Heart left ventricle (tissue), 16 donors: ENCODE data around the gene DLGAP1. TPM values are rescaled to one million over a fixed set of nuclear protein-coding genes. Genes with fewer than 3 reads are reported as not detected.

Experiments used
- ATAC-seq, 4 donors: fragments of 200-7000 bp; cut with Tn5 transposase; one replicate each; pipeline ENCODE4 v1.9.1; 2020 to 2022; ENCODE audit warnings: moderate library complexity in 4 of 4, mild to moderate bottlenecking in 3 of 4, moderate number of reproducible peaks in 1 of 4
- DNase-seq, 5 donors: peaks; one replicate each; pipeline ENCODE4 v3.0.0-alpha.2; 2020
- H3K27ac ChIP-seq, 12 donors: fragments of 200-600 bp; sonication (generic) in 4 of 12; one replicate each; pipeline versions ENCODE4 v1.5.0 to v1.8.0; 2016 to 2022; ENCODE audit warnings: mild to moderate bottlenecking in 2 of 12
- H3K27me3 ChIP-seq, 9 donors: fragments of 200-600 bp; sonication (generic) in 2 of 9; one replicate each; pipeline versions ENCODE4 v1.5.1 to v1.8.0; 2016 to 2022; ENCODE audit warnings: mild to moderate bottlenecking in 3 of 9
- H3K36me3 ChIP-seq, 9 donors: fragments of 200-600 bp; sonication (generic) in 2 of 9; one replicate each; pipeline versions ENCODE4 v1.5.0 to v1.8.0; 2018 to 2022; ENCODE audit warnings: mild to moderate bottlenecking in 2 of 9
- H3K4me1 ChIP-seq, 12 donors: fragments of 200-600 bp; sonication (generic) in 4 of 12; one replicate each; pipeline versions ENCODE4 v1.5.0 to v1.8.0; 2016 to 2022; ENCODE audit warnings: mild to moderate bottlenecking in 3 of 12
- H3K4me3 ChIP-seq, 12 donors: fragments of 200-600 bp; sonication (generic) in 4 of 12; one replicate each; pipeline versions ENCODE4 v1.5.0 to v1.8.0; 2017 to 2022; ENCODE audit warnings: mild to moderate bottlenecking in 9 of 12, moderate library complexity in 4 of 12
- H3K9me3 ChIP-seq, 12 donors: fragments of 200-600 bp; sonication (generic) in 4 of 12; one replicate each; pipeline versions ENCODE4 v1.5.0 to v1.8.0; 2016 to 2022; ENCODE audit warnings: mild to moderate bottlenecking in 1 of 12
- CTCF ChIP-seq, 12 donors: fragments of 200-600 bp; sonication (generic) in 4 of 12; IDR thresholded peaks; one replicate each; pipeline versions ENCODE4 v1.5.0 to v1.8.0; 2018 to 2022; ENCODE audit warnings: antibody characterized with exemption in 12 of 12, mild to moderate bottlenecking in 5 of 12
- POLR2A ChIP-seq, 2 donors: fragments of 450-650 bp; IDR thresholded peaks; one replicate each; pipeline ENCODE4 v1.6.1; 2017; ENCODE audit warnings: antibody characterized with exemption in 2 of 2, mild to moderate bottlenecking in 2 of 2, moderate library complexity in 2 of 2
- WGBS, 4 donors: extraction: QIAGEN DNeasy Blood & Tissue Kit in 2 of 4; methylation state at CpG; one replicate each; pipeline versions ENCODE4 v1.1.5 to v1.1.7; 2013 to 2018; 5-methylcytosine and 5-hydroxymethylcytosine counted together
- intact Hi-C, 10 donors: fragments of 100-400 bp; cut with DNase I; formaldehyde crosslinking; loops; one replicate each; pipeline versions ENCODE4 v1.11.1 to v1.14.2; 2022
- polyA plus RNA-seq, 2 donors: library from polyadenylated mRNA; stranded (reverse); fragments of 200-250 nt; gene quantifications; one replicate each; pipeline ENCODE4 v1.2.3, GENCODE V29; 2013
- total RNA-seq, 9 donors: library from RNA; depleted of rRNA in 2 of 9; stranded (reverse); fragments of >200 nt in 2 of 9; fragmentation: NEBNext Ultra II Directional in 3 of 9; extraction: Animal tissue kit (Norgen Biotek cat#: 25700) in 3 of 9; gene quantifications; one replicate each; pipeline versions ENCODE4 v1.1.0 to v1.2.4, GENCODE V29; 2016 to 2023
- donor health status: ischemic (EF 13 %, LVEDD 7.1; RV severe dilation, severe dysfunction).
- donor health status: healthy with polysubstance abuse.
- donor health status: DM: no; HTN: yes; CAD: no.
- donor health status: DM: no; HTN: no; CAD: no.
- donor health status: ischemic (EF 25% LVEDD 6.9; RV normal size, moderate dysfunction).
- donor health status: ischemic (EF 25% LVEDD 5.7; RV mildly dilated, moderate dysfunction).
- donor health status: healthy.
- donor health status: DM: yes; HTN: yes; CAD: no.
- donor health status: ischemic (EF 35%, LVEDD 5.7; RV mildly dilated, moderate dysfunction).
- donor health status: nonischemic (EF 11% LVEDD 7.7; RV severe dilation, severe dysfunction).
- donor health status: DM: yes; HTN: yes; CAD: no.
- donor health status: PGD.
- donor health status: ischemic (EF 29% LVEDD 5.4; RV normal size, mild dysfunction).
- donor health status: nonischemic (EF 23%, LVEDD 6.1; RV moderate dilation, normal function).

DLGAP1 gene
- total and polyA plus RNA-seq, 11 donors, result 0.10 to 5.5 (median 0.40) TPM; not detected in 1

GRCh38 chr18:3541549-3542386, 913.3 kb downstream of the DLGAP1 start:
- Histone ChIP-seq H3K27me3 (no peaks in the 10 kb centered on the region), H3K9me3 (no peaks in the 10 kb centered on the region), H3K4me1 (peaks cover 0 to 3% (median 0%) of the 10 kb centered on the region in 12 donors), H3K4me3 (no peak overlapping the region), H3K36me3 (no peaks in the 10 kb centered on the region), H3K27ac (no peak overlapping the region)
- TF ChIP-seq CTCF (IDR thresholded peaks at IDR 0.05), result no peak
- TF ChIP-seq POLR2A (IDR thresholded peaks at IDR 0.05), result no peak
- 71 to 77% (median 73%) methylated on average over 5 of the region's 5 CpGs for WGBS, 4 donors
- intact Hi-C loops, result no loop called here
- ATAC-seq, result no peak
- no peak for DNase-seq

- Histone ChIP-seq H3K4me3 (no peak overlapping the region), H3K27me3 (no peaks in the 10 kb centered on the region), H3K9me3 (no peaks in the 10 kb centered on the region), H3K4me1 (peaks cover 0 to 3% (median 0%) of the 10 kb centered on the region in 12 donors), H3K27ac (no peak overlapping the region), H3K36me3 (no peaks in the 10 kb centered on the region)
- 72 to 78% (median 74%) methylated on average over 6 of the region's 6 CpGs for WGBS, 4 donors
- intact Hi-C loops, result no loop called here
- TF ChIP-seq CTCF (IDR thresholded peaks at IDR 0.05) (no peak), POLR2A (IDR thresholded peaks at IDR 0.05) (no peak)
- DNase-seq, result no peak
- no peak for ATAC-seq
Measured at GRCh38 chr18:3540805-3541548, 914.1 kb downstream of the DLGAP1 start.

DNA sequence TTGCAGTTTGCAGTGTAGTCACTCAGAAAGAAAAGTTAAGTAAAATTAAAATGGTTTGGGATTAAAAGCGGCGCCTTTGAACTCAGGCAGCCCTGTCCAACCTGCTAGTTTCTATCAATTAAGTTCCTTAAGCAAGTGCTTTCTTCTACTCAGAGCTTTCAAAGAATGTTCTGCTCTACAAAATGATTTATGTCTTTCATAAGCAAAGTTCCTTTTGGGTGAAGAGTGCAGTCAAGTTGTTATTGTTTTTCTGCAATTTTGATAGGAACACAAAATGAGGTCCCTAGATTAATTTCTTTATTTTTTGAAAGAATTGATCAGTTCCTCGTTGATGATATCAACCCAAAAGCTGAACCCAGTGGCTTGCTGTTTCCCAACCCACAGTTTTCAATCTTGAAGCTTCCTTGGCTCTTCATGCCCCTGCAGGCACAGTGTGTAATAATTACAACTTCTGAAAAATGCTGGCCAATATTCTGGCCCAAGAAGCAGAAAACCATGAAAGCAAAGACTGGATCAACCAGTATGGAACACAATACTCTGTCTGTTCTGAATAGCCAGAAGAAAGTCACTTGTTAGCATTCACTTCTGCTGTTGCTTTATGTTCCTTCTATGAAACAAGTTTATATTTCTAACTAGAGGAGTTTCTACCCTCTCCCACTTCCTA, 916.0 kb downstream of the DLGAP1 start:
- no peak for TF ChIP-seq POLR2A (IDR thresholded peaks at IDR 0.05)
- TF ChIP-seq CTCF (IDR thresholded peaks at IDR 0.05), result no peak
- no peaks in the 10 kb centered on the region for H3K9me3 ChIP-seq
- WGBS, 4 donors, result 69 to 83% (median 79%) methylated on average over 3 of the region's 3 CpGs
- intact Hi-C loops, result loop anchor here in 3 of 10 donors (10.0 kb wide), 2 partner anchors 64 to 116 kb away; no protein-coding TSS in a partner anchor
- ATAC-seq, result no peak
- no peaks in the 10 kb centered on the region for H3K36me3 ChIP-seq
- H3K4me1 ChIP-seq, result peaks cover 0 to 3% (median 0%) of the 10 kb centered on the region in 12 donors
- H3K4me3 ChIP-seq, result no peak overlapping the region
- H3K27me3 ChIP-seq, result no peaks in the 10 kb centered on the region
- no peak overlapping the region for H3K27ac ChIP-seq
- no peak for DNase-seq
